Natural killer cell (primary cell): ENCODE results near the gene PIK3AP1. TPM values are rescaled to one million over a fixed set of nuclear protein-coding genes. Genes with fewer than 3 reads are reported as not detected.

Experiments
- ATAC-seq, 3 donors: fragments of 150-1000 bp in 2 of 3; fragments of 200-7000 bp in 1 of 3; cut with Tn5 transposase; 1 replicate in 1 of 3; 2 replicates in 2 of 3; pipeline ENCODE4 v1.10.0; 2021; ENCODE audit warnings: mild to moderate bottlenecking in 2 of 3, moderate library complexity in 2 of 3
- DNase-seq, 2 donors: peaks; one replicate each; pipeline versions ENCODE4 v3.0.0 to v3.0.0-alpha.2; 2013 to 2021; ENCODE audit warnings: mixed read lengths in 1 of 2
- H3K27ac ChIP-seq: one replicate; pipeline ENCODE4 v1.5.1; 2013; ENCODE audit warnings: mild to moderate bottlenecking, low read length
- H3K27me3 ChIP-seq: one replicate; pipeline ENCODE4 v1.6.1; 2013; ENCODE audit warnings: low read length; ENCODE audit not compliant: control insufficient read depth, insufficient read depth
- H3K36me3 ChIP-seq: one replicate; pipeline ENCODE4 v1.6.1; 2013; ENCODE audit warnings: low read length; ENCODE audit not compliant: control insufficient read depth, insufficient read depth
- H3K4me1 ChIP-seq: one replicate; pipeline ENCODE4 v1.6.1; 2013; ENCODE audit warnings: low read length; ENCODE audit not compliant: control insufficient read depth, insufficient read depth
- H3K4me3 ChIP-seq: one replicate; pipeline ENCODE4 v1.5.1; 2013; ENCODE audit warnings: low read length
- H3K9me3 ChIP-seq: one replicate; pipeline ENCODE4 v1.6.1; 2013; ENCODE audit warnings: low read length; ENCODE audit not compliant: control insufficient read depth, insufficient read depth
- H3K27ac Mint-ChIP-seq, 2 donors: one replicate each; pipeline ENCODE4 v1.8.0; 2022; ENCODE audit warnings: mild to moderate bottlenecking in 2 of 2, mixed read lengths in 2 of 2, moderate library complexity in 1 of 2
- H3K27me3 Mint-ChIP-seq, 2 donors: one replicate each; pipeline ENCODE4 v1.8.0; 2022; ENCODE audit warnings: low read depth in 2 of 2, mixed read lengths in 2 of 2
- H3K36me3 Mint-ChIP-seq: one replicate; pipeline ENCODE4 v1.8.0; 2022; ENCODE audit warnings: mixed read lengths
- H3K4me1 Mint-ChIP-seq, 2 donors: one replicate each; pipeline ENCODE4 v1.8.0; 2022; ENCODE audit warnings: mixed read lengths in 2 of 2
- H3K4me3 Mint-ChIP-seq: one replicate; pipeline ENCODE4 v1.8.0; 2022; ENCODE audit warnings: mild to moderate bottlenecking, moderate library complexity, mixed read lengths
- H3K9me3 Mint-ChIP-seq, 2 donors: one replicate each; pipeline ENCODE4 v1.8.0; 2022; ENCODE audit warnings: mixed read lengths in 2 of 2
- WGBS: methylation state at CpG from one replicate; pipeline ENCODE4 v1.1.7; 2013; ENCODE audit warnings: missing lambda C conversion rate; ENCODE audit not compliant: insufficient coverage; 5-methylcytosine and 5-hydroxymethylcytosine counted together
- intact Hi-C: fragments of 100-400 bp; cut with micrococcal nuclease; formaldehyde crosslinking; loops from one replicate; pipeline ENCODE4 v1.14.2; 2022
- total RNA-seq, 4 donors: library from RNA; stranded (reverse); fragments of 120-200 nt in 1 of 4; gene quantifications; one replicate each; pipeline versions ENCODE4 v1.2.3 to v1.2.4, GENCODE V29; 2013 to 2022
- TF ChIP-seq, protein P1 (sequence below): fragments of 200-600 bp; IDR thresholded peaks from one replicate; pipeline ENCODE4 v1.8.0; 2022; ENCODE audit warnings: antibody characterized with exemption

Gene PIK3AP1
- total RNA-seq, 3 donors from 2014 or later (not counting 1 experiment from before 2014, with no cell fraction given) = 95.3 to 137 (median 97.1) TPM

DNA sequence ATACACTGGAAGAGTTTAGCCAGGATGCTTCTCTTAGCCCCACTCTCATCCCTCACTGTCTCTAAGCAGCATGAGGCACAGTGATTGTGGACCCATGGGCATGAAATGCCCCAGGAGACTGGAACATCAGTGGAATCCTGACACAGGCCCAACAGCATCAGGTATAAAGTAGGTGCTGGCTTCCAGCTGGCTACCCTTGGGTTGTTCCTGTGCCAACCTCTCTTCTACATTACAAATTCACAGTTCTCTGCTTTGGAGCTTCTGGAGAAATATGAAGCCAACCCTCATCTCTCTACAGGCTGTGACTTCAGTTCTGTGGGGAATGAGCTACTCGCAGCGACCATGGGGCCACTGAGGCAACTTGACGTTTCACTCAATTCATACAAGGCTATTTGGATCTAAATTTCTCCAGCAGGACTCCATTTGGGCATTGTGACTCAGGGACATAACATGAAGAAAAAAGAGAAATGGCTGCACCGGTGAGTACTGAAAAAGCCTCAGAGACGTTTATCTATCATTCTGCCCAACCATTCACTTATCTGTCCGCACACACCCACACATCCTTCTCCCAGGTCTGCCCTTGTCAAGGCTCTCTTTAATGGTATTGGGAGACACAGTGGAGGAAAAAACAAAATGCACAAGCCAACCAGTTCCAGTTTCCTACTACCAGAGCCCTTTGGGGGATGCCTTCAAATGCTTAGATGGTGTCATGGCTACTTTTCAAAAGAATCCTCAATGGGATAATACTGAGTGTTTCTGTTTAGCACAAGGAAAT, 98.1 kb downstream of the PIK3AP1 start:
- Mint-ChIP-seq H3K9me3 (no peaks in the 10 kb centered on the region), H3K4me1 (peaks cover 0 to 12% of the 10 kb centered on the region in 2 donors), H3K4me3 (no peak overlapping the region), H3K27me3 (no peaks in the 10 kb centered on the region), H3K36me3 (peaks cover 8% of the 10 kb centered on the region), H3K27ac (no peak overlapping the region)
- DNase-seq = no peak
- H3K4me3 ChIP-seq = no peak overlapping the region
- WGBS = 97% methylated on average over 4 of the region's 6 CpGs
- H3K36me3 ChIP-seq = peaks cover 88% of the 10 kb centered on the region
- H3K27me3 ChIP-seq = no peaks in the 10 kb centered on the region
- H3K9me3 ChIP-seq = no peaks in the 10 kb centered on the region
- intact Hi-C loops = no loop called here
- H3K4me1 ChIP-seq = no peaks in the 10 kb centered on the region
- TF ChIP-seq, protein P1, sequence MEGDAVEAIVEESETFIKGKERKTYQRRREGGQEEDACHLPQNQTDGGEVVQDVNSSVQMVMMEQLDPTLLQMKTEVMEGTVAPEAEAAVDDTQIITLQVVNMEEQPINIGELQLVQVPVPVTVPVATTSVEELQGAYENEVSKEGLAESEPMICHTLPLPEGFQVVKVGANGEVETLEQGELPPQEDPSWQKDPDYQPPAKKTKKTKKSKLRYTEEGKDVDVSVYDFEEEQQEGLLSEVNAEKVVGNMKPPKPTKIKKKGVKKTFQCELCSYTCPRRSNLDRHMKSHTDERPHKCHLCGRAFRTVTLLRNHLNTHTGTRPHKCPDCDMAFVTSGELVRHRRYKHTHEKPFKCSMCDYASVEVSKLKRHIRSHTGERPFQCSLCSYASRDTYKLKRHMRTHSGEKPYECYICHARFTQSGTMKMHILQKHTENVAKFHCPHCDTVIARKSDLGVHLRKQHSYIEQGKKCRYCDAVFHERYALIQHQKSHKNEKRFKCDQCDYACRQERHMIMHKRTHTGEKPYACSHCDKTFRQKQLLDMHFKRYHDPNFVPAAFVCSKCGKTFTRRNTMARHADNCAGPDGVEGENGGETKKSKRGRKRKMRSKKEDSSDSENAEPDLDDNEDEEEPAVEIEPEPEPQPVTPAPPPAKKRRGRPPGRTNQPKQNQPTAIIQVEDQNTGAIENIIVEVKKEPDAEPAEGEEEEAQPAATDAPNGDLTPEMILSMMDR = no peak
- no peak overlapping the region for H3K27ac ChIP-seq
- ATAC-seq = no peak

DNA sequence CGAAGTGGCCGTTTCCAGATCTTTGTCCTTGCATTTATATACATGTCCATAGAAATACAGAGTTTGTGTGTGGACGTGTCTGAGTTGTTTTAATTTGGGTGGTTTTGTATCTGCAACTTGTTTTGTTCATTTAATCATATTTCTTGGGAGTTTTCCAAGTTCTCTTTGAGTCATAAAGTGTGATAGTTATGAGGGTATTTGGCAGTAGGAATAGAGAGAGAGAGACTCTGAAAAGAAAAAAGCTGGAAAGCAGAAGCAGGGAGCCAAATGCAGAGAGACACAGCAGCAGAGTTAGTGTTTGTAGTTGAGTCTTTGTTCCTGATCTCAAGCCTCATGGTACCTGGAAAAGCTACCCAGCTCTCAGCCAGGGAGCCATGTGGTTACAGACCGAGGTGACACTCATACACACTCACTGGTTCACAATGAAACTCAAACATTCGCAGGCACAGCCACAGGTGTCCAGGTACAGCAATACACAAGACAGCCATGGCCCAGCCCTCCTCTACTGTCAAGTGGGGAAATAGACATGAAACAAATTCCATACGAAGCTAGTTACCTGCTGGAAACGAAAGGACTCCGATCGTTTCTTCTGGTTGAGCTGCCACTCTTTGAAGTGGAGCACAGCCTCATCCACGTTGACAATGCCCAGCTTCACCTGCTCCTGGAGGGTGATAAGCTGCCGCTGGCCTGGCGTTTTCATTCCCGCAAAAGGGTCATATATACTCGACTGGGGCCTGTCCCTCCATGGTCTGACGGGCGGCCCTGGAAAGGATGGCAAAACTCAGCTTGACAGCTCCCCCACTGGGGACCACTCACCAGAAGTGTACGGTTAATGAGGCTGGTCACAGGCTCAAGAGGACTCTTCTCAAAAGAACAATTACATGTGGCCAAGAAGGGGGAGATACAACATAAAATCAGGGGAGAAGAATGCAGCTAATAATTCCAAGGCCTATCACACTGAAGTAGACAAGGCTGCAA, 100.2 kb downstream of the PIK3AP1 start:
- Mint-ChIP-seq H3K4me1 (peaks cover 0 to 18% of the 10 kb centered on the region in 2 donors), H3K36me3 (peaks cover 17% of the 10 kb centered on the region), H3K27ac (peak overlapping the region in 1 of 2 donors; percentile 37), H3K4me3 (no peak overlapping the region), H3K27me3 (no peaks in the 10 kb centered on the region), H3K9me3 (no peaks in the 10 kb centered on the region)
- TF ChIP-seq, protein P1 = no peak
- peaks cover 88% of the 10 kb centered on the region for H3K36me3 ChIP-seq
- H3K27me3 ChIP-seq = no peaks in the 10 kb centered on the region
- WGBS = 90% methylated on average over 16 of the region's 17 CpGs
- H3K4me1 ChIP-seq = no peaks in the 10 kb centered on the region
- no peak for DNase-seq
- no peaks in the 10 kb centered on the region for H3K9me3 ChIP-seq
- no peak overlapping the region for H3K4me3 ChIP-seq
- H3K27ac ChIP-seq = no peak overlapping the region
- no peak for ATAC-seq
- intact Hi-C loops = no loop called here

DNA sequence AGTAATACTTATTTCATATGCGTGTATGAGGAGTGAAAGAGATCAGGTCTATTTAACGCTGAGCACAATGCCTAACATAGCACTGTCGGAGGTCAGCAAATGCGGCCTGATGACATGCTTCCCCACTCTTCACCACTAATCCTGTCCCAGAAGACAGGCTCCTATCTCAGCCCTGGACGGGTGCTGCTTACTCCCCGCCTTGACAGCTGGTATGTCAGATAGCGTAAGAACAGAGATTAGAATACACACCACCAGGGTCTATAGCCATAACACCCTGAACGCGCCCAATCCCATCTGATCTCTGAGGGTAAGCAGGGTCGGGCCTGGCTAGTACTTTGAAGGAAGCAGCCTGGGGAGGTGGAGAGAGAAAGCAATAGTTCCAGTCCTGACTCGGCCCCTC, 101.2 kb downstream of the PIK3AP1 start:
- peaks cover 17% of the 10 kb centered on the region for H3K36me3 Mint-ChIP-seq
- H3K27ac Mint-ChIP-seq = no peak overlapping the region
- H3K4me3 Mint-ChIP-seq = no peak overlapping the region
- no peaks in the 10 kb centered on the region for H3K27me3 Mint-ChIP-seq
- DNase-seq = no peak
- H3K27me3 ChIP-seq = no peaks in the 10 kb centered on the region
- H3K27ac ChIP-seq = no peak overlapping the region
- WGBS = 98% methylated on average over 10 of the region's 11 CpGs
- H3K4me3 ChIP-seq = no peak overlapping the region
- intact Hi-C loops = no loop called here
- H3K4me1 Mint-ChIP-seq = peaks cover 0 to 22% of the 10 kb centered on the region in 2 donors
- no peaks in the 10 kb centered on the region for H3K4me1 ChIP-seq
- H3K36me3 ChIP-seq = peaks cover 89% of the 10 kb centered on the region
- no peaks in the 10 kb centered on the region for H3K9me3 Mint-ChIP-seq
- TF ChIP-seq, protein P1 = no peak
- ATAC-seq = no peak
- H3K9me3 ChIP-seq = no peaks in the 10 kb centered on the region
